Fibroblast of peridontal ligament (primary cell): ENCODE measurements around the gene PDE9A.
A peak's percentile ranks its signal among the peaks of the same experiment; 100 is the strongest.
"Not testable (repeated sequence)": the region's sequence is repeated elsewhere in the genome, so short reads cannot be mapped to it uniquely, and the experiment has no call there.

ENCODE experiments used
- DNase-seq: peaks from one replicate; pipeline ENCODE4 v3.0.0-alpha.2; 2010; ENCODE audit errors: extremely low read depth

The PDE9A gene

GRCh38 chr21:42708107-42708506, 54.7 kb downstream of the PDE9A start:
- no peak for DNase-seq

GRCh38 chr21:42708916-42709315, 55.5 kb downstream of the PDE9A start:
- not testable (repeated sequence) for DNase-seq

GRCh38 chr21:42711667-42712066, 58.2 kb downstream of the PDE9A start:
- DNase-seq = no peak

- not testable (repeated sequence) for DNase-seq
Measured at GRCh38 chr21:42715427-42715826, 62.0 kb downstream of the PDE9A start.

GRCh38 chr21:42716074-42716473, 62.7 kb downstream of the PDE9A start:
- DNase-seq = no peak

- DNase-seq = not testable (repeated sequence)
Measured at GRCh38 chr21:42720484-42720883, 67.1 kb downstream of the PDE9A start.

- peak; percentile 20 for DNase-seq
Measured at GRCh38 chr21:42721341-42721824, 68.0 kb downstream of the PDE9A start.

- no peak for DNase-seq
Measured at GRCh38 chr21:42722153-42722552, 68.7 kb downstream of the PDE9A start.

GRCh38 chr21:42722808-42723473, 69.5 kb downstream of the PDE9A start:
- DNase-seq = no peak

GRCh38 chr21:42724226-42724920, 71.0 kb downstream of the PDE9A start:
- DNase-seq = peak; percentile 93

GRCh38 chr21:42725416-42725930, 72.1 kb downstream of the PDE9A start:
- no peak for DNase-seq

GRCh38 chr21:42731264-42732032, 78.0 kb downstream of the PDE9A start:
- no peak for DNase-seq

- no peak for DNase-seq
Measured at GRCh38 chr21:42732033-42732410, 78.6 kb downstream of the PDE9A start.

GRCh38 chr21:42733037-42733627, 79.7 kb downstream of the PDE9A start:
- DNase-seq = no peak

- DNase-seq = no peak
Measured at GRCh38 chr21:42733874-42734273, 80.5 kb downstream of the PDE9A start.

- DNase-seq = no peak
Measured at GRCh38 chr21:42734323-42734971, 81.0 kb downstream of the PDE9A start.

GRCh38 chr21:42735061-42735460, 81.6 kb downstream of the PDE9A start:
- DNase-seq = no peak

GRCh38 chr21:42735944-42736343, 82.5 kb downstream of the PDE9A start:
- DNase-seq = no peak

GRCh38 chr21:42736646-42737350, 83.4 kb downstream of the PDE9A start:
- DNase-seq = no peak

GRCh38 chr21:42737951-42738590, 84.7 kb downstream of the PDE9A start:
- peak; percentile 13 for DNase-seq
